ENCODE data around the gene CYP4A22.
"Not testable (repeated sequence)": the region's sequence is repeated elsewhere in the genome, so short reads cannot be mapped to it uniquely, and the experiment has no call there.

Gene CYP4A22

GRCh38 chr1:47113178-47113577 lies 24.1 kb upstream of the CYP4A22 start:
- no peak overlapping the region for H3K4me3 ChIP-seq (ENCODE audit: low read depth, low read length)
- in situ Hi-C loops (cut with HindIII; ENCODE audit: low sequenced_read_pairs): no loop called here
- TF ChIP-seq CTCF (IDR thresholded peaks at IDR 0.05; ENCODE audit: low read depth, low read length): no peak
- no peak for DNase-seq (ENCODE audit: low read depth, low spot score)

GRCh38 chr1:47121039-47121438 lies 16.2 kb upstream of the CYP4A22 start:
- in situ Hi-C loops (cut with HindIII; ENCODE audit: low sequenced_read_pairs); DNase-seq (ENCODE audit: low read depth, low spot score); H3K4me3 ChIP-seq (ENCODE audit: low read depth, low read length): not testable (repeated sequence)

- H3K4me3 ChIP-seq (ENCODE audit: low read depth, low read length); in situ Hi-C loops (cut with HindIII; ENCODE audit: low sequenced_read_pairs); DNase-seq (ENCODE audit: low read depth, low spot score): not testable (repeated sequence)
These were observed 12.4 kb upstream of the CYP4A22 start for GRCh38 chr1:47124834-47125233.

GRCh38 chr1:47126997-47127396 lies 10.2 kb upstream of the CYP4A22 start:
- in situ Hi-C loops (cut with HindIII; ENCODE audit: low sequenced_read_pairs); DNase-seq (ENCODE audit: low read depth, low spot score); H3K4me3 ChIP-seq (ENCODE audit: low read depth, low read length): not testable (repeated sequence)

GRCh38 chr1:47128221-47128620 lies 9.0 kb upstream of the CYP4A22 start:
- in situ Hi-C loops (cut with HindIII; ENCODE audit: low sequenced_read_pairs): no loop called here

GRCh38 chr1:47128854-47129253 lies 8.4 kb upstream of the CYP4A22 start:
- DNase-seq (ENCODE audit: low read depth, low spot score); in situ Hi-C loops (cut with HindIII; ENCODE audit: low sequenced_read_pairs); H3K4me3 ChIP-seq (ENCODE audit: low read depth, low read length): not testable (repeated sequence)

More at GRCh38 chr1:47128221-47128620, 9.0 kb upstream of the CYP4A22 start:
- TF ChIP-seq CTCF (IDR thresholded peaks at IDR 0.05; ENCODE audit: low read depth, low read length): no peak
- no peak for DNase-seq (ENCODE audit: low read depth, low spot score)
- H3K4me3 ChIP-seq (ENCODE audit: low read depth, low read length): no peak overlapping the region

GRCh38 chr1:47129489-47130230 lies 7.6 kb upstream of the CYP4A22 start:
- DNase-seq (ENCODE audit: low read depth, low spot score); in situ Hi-C loops (cut with HindIII; ENCODE audit: low sequenced_read_pairs); H3K4me3 ChIP-seq (ENCODE audit: low read depth, low read length): not testable (repeated sequence)

- DNase-seq (ENCODE audit: low read depth, low spot score); in situ Hi-C loops (cut with HindIII; ENCODE audit: low sequenced_read_pairs): not testable (repeated sequence)
These were observed 4.6 kb upstream of the CYP4A22 start for GRCh38 chr1:47132665-47133064.

GRCh38 chr1:47137925-47138615 lies 829 bp downstream of the CYP4A22 start:
- no peak for DNase-seq (ENCODE audit: low read depth, low spot score)
- H3K4me3 ChIP-seq (ENCODE audit: low read depth, low read length): no peak overlapping the region
- in situ Hi-C loops (cut with HindIII; ENCODE audit: low sequenced_read_pairs): no loop called here
- TF ChIP-seq CTCF (IDR thresholded peaks at IDR 0.05; ENCODE audit: low read depth, low read length): no peak

More at GRCh38 chr1:47132665-47133064, 4.6 kb upstream of the CYP4A22 start:
- not testable (repeated sequence) for H3K4me3 ChIP-seq (ENCODE audit: low read depth, low read length)

- in situ Hi-C loops (cut with HindIII; ENCODE audit: low sequenced_read_pairs); DNase-seq (ENCODE audit: low read depth, low spot score): not testable (repeated sequence)
These were observed 3.1 kb downstream of the CYP4A22 start for GRCh38 chr1:47140358-47140757.

More at GRCh38 chr1:47140358-47140757, 3.1 kb downstream of the CYP4A22 start:
- H3K4me3 ChIP-seq (ENCODE audit: low read depth, low read length): not testable (repeated sequence)
